ACHN (cell line): ENCODE data around the gene CADPS2.
"Not testable (repeated sequence)": the region's sequence is repeated elsewhere in the genome, so short reads cannot be mapped to it uniquely, and the experiment has no call there.

Experiments
- DNase-seq: peaks from one replicate; pipeline ENCODE4 v3.0.0-alpha.2; 2015
- in situ Hi-C: cut with HindIII; loops from 2 replicates; pipeline ENCODE4 v1.10.0; 2017; ENCODE audit warnings: low sequenced_read_pairs, low pct_ligation_motif_present, low pct_unique_long_range_greater_than_20kb

The CADPS2 gene

GRCh38 chr7:122652876-122653275 lies 233.4 kb downstream of the CADPS2 start:
- in situ Hi-C loops: no loop called here
- no peak for DNase-seq

- no peak for DNase-seq
- in situ Hi-C loops: no loop called here
Observed at GRCh38 chr7:122651451-122651850, 234.8 kb downstream of the CADPS2 start.

GRCh38 chr7:122643250-122643649 lies 243.0 kb downstream of the CADPS2 start:
- no peak for DNase-seq
- in situ Hi-C loops: no loop called here

- no peak for DNase-seq
- in situ Hi-C loops: no loop called here
Observed at GRCh38 chr7:122638459-122638858, 247.8 kb downstream of the CADPS2 start.

GRCh38 chr7:122637784-122638183 lies 248.5 kb downstream of the CADPS2 start:
- DNase-seq: no peak
- in situ Hi-C loops: no loop called here

- in situ Hi-C loops, DNase-seq: not testable (repeated sequence)
Observed at GRCh38 chr7:122635481-122635880, 250.8 kb downstream of the CADPS2 start.

- in situ Hi-C loops: no loop called here
- DNase-seq: no peak
Observed at GRCh38 chr7:122633472-122633871, 252.8 kb downstream of the CADPS2 start.

- in situ Hi-C loops: no loop called here
- no peak for DNase-seq
Observed at GRCh38 chr7:122632238-122632637, 254.0 kb downstream of the CADPS2 start.

- DNase-seq: no peak
- in situ Hi-C loops: no loop called here
Observed at GRCh38 chr7:122629412-122629953, 256.8 kb downstream of the CADPS2 start.

GRCh38 chr7:122628651-122629411 lies 257.4 kb downstream of the CADPS2 start:
- peak; percentile 40 for DNase-seq
- in situ Hi-C loops: no loop called here

- in situ Hi-C loops: no loop called here
- DNase-seq: no peak
Observed at GRCh38 chr7:122626785-122627184, 259.5 kb downstream of the CADPS2 start.

GRCh38 chr7:122622682-122623081 lies 263.6 kb downstream of the CADPS2 start:
- in situ Hi-C loops: no loop called here
- DNase-seq: no peak

GRCh38 chr7:122619664-122620063 lies 266.6 kb downstream of the CADPS2 start:
- in situ Hi-C loops: no loop called here
- peak; percentile 29 for DNase-seq

GRCh38 chr7:122618585-122619189 lies 267.6 kb downstream of the CADPS2 start:
- DNase-seq: no peak
- in situ Hi-C loops: no loop called here

GRCh38 chr7:122616951-122617350 lies 269.3 kb downstream of the CADPS2 start:
- in situ Hi-C loops: no loop called here

GRCh38 chr7:122605929-122606328 lies 280.3 kb downstream of the CADPS2 start:
- in situ Hi-C loops: no loop called here
- no peak for DNase-seq

More at GRCh38 chr7:122616951-122617350, 269.3 kb downstream of the CADPS2 start:
- no peak for DNase-seq

- in situ Hi-C loops: no loop called here
- no peak for DNase-seq
Observed at GRCh38 chr7:122604251-122604650, 282.0 kb downstream of the CADPS2 start.

GRCh38 chr7:122602800-122603199 lies 283.5 kb downstream of the CADPS2 start:
- in situ Hi-C loops: no loop called here
- no peak for DNase-seq

- no peak for DNase-seq
- in situ Hi-C loops: no loop called here
Observed at GRCh38 chr7:122600630-122601029, 285.6 kb downstream of the CADPS2 start.

GRCh38 chr7:122600042-122600441 lies 286.2 kb downstream of the CADPS2 start:
- DNase-seq: no peak

More at GRCh38 chr7:122600042-122600441, 286.2 kb downstream of the CADPS2 start:
- in situ Hi-C loops: no loop called here
